ENCODE data around the gene SSRP1.

- no peak for TF ChIP-seq CTCF (IDR thresholded peaks at IDR 0.05)
- TF ChIP-seq POLR2A (IDR thresholded peaks at IDR 0.05): no peak
Measured at GRCh38 chr11:57310091-57310490, 25.6 kb downstream of the SSRP1 start.

All from heart left ventricle (tissue), 13 donors.